Endothelial cell of umbilical vein (primary cell): ENCODE results near the gene ANO9. TPM values are rescaled to one million over a fixed set of nuclear protein-coding genes. Genes with fewer than 3 reads are reported as not detected.

ENCODE experiments used
- BruUV-seq: library from RNA; stranded (reverse); fragments of 400-500 nt; replicated peaks from 2 replicates; lab custom pipeline; 2021; lab: Mats Ljungman, UMichigan
- CTCF ChIA-PET: fragments of 300-600, 350-600 bp; sonication (Branson Sonifier 250); formaldehyde crosslinking; loops from one replicate; lab custom pipeline; 2021; ENCODE audit warnings: antibody characterized with exemption, inconsistent platforms; lab: Charles Lee
- POLR2A ChIA-PET: fragments of 300-600, 350-600 bp; sonication (Branson Sonifier 250); formaldehyde crosslinking; loops from one replicate; lab custom pipeline; 2021; ENCODE audit warnings: antibody characterized with exemption, inconsistent platforms; lab: Charles Lee
- DNase-seq: peaks from one replicate; pipeline ENCODE4 v3.0.0-alpha.2; 2011; ENCODE audit warnings: low read depth, low spot score
- FAIRE-seq: peaks from 2 replicates; lab custom pipeline; 2011; peaks lifted over from hg19 to GRCh38; lab: Jason Lieb, UNC
- H2AFZ ChIP-seq: 2 replicates; pipeline ENCODE4 v1.6.0; 2012; ENCODE audit warnings: low read depth, low read length, control low read depth, inconsistent platforms
- H3K27ac ChIP-seq: 2 replicates; pipeline ENCODE4 v1.5.1; 2011; ENCODE audit warnings: low read depth, mild to moderate bottlenecking, control low read depth, low read length, moderate library complexity; ENCODE audit not compliant: insufficient read depth
- H3K27me3 ChIP-seq, 2 experiments: 2 replicates each; pipeline versions ENCODE4 v1.6.0 to v1.6.1; 2011; ENCODE audit warnings: low read length in 2 of 2, mixed read lengths in 1 of 2; ENCODE audit not compliant: control insufficient read depth in 2 of 2, insufficient read depth in 2 of 2
- H3K36me3 ChIP-seq, 2 experiments: 2 replicates in 1 of 2; 3 replicates in 1 of 2; pipeline ENCODE4 v1.5.1; 2011; ENCODE audit warnings: low read length in 2 of 2, mild to moderate bottlenecking in 1 of 2, moderate library complexity in 1 of 2; ENCODE audit not compliant: control insufficient read depth in 2 of 2, insufficient read depth in 2 of 2; ENCODE audit errors: extremely low read depth in 1 of 2
- H3K4me1 ChIP-seq: 3 replicates; pipeline ENCODE4 v1.5.1; 2011; ENCODE audit warnings: mild to moderate bottlenecking, low read length; ENCODE audit not compliant: control insufficient read depth, insufficient read depth; ENCODE audit errors: extremely low read depth
- H3K4me2 ChIP-seq: 2 replicates; pipeline ENCODE4 v1.6.1; 2011; ENCODE audit warnings: low read length, control low read depth, mixed read lengths; ENCODE audit not compliant: insufficient read depth
- H3K4me3 ChIP-seq, 3 experiments: fragments of 200-600 bp in 1 of 3; sonication (generic), shearing (Covaris generic) in 1 of 3; replicated peaks in 1 of 3; 2 replicates each; pipeline ENCODE4 v1.5.1; 2011 to 2016; ENCODE audit warnings: control low read depth in 3 of 3, low read length in 3 of 3, mild to moderate bottlenecking in 2 of 3, inconsistent platforms in 1 of 3, low read depth in 1 of 3, moderate library complexity in 1 of 3; ENCODE audit not compliant: insufficient read depth in 1 of 3
- H3K79me2 ChIP-seq: 2 replicates; pipeline ENCODE4 v1.6.0; 2012; ENCODE audit warnings: low read length, inconsistent platforms; ENCODE audit not compliant: control insufficient read depth, insufficient read depth
- H3K9ac ChIP-seq: replicated peaks from 2 replicates; pipeline ENCODE3; 2011; ENCODE audit warnings: low read length, control low read depth; ENCODE audit not compliant: insufficient read depth; ENCODE audit errors: extremely low read depth
- H3K9me1 ChIP-seq: replicated peaks from 3 replicates; pipeline ENCODE4 v1.6.0; 2011; ENCODE audit warnings: mild to moderate bottlenecking, low read length; ENCODE audit not compliant: control insufficient read depth, insufficient read depth; ENCODE audit errors: extremely low read depth
- H3K9me3 ChIP-seq: replicated peaks from 2 replicates; pipeline ENCODE4 v1.5.1; 2012; ENCODE audit warnings: low read length, inconsistent platforms; ENCODE audit not compliant: control insufficient read depth, insufficient read depth
- H4K20me1 ChIP-seq: replicated peaks from 2 replicates; pipeline ENCODE3; 2011; ENCODE audit warnings: mild to moderate bottlenecking, low read length; ENCODE audit not compliant: control insufficient read depth, insufficient read depth; ENCODE audit errors: extremely low read depth
- CTCF ChIP-seq, 2 donors: IDR thresholded peaks; 1 replicate in 1 of 2; 2 replicates in 1 of 2; pipeline ENCODE4 v1.5.1; 2011; ENCODE audit warnings: low read length in 2 of 2, mild to moderate bottlenecking in 2 of 2, moderate library complexity in 2 of 2, control low read depth in 1 of 2, inconsistent platforms in 1 of 2, low read depth in 1 of 2; ENCODE audit not compliant: insufficient read depth in 1 of 2; ENCODE audit errors: extremely low read depth in 1 of 2
- EZH2 ChIP-seq: IDR thresholded peaks from 2 replicates; pipeline ENCODE4 v1.6.1; 2012; ENCODE audit warnings: borderline replicate concordance, low read depth, mild to moderate bottlenecking, moderate library complexity, low read length, inconsistent platforms; ENCODE audit not compliant: severe bottlenecking
- FOS ChIP-seq: IDR thresholded peaks from 2 replicates; pipeline ENCODE4 v1.6.1; 2011; ENCODE audit warnings: mild to moderate bottlenecking, low read length, moderate library complexity, borderline replicate concordance; ENCODE audit not compliant: insufficient read depth
- GATA2 ChIP-seq: IDR thresholded peaks from 2 replicates; pipeline ENCODE4 v1.7.0; 2011; ENCODE audit warnings: low read depth, mild to moderate bottlenecking, moderate library complexity, mixed read lengths, low read length; ENCODE audit not compliant: insufficient read length, insufficient read depth
- JUN ChIP-seq: IDR thresholded peaks from 2 replicates; pipeline ENCODE4 v1.6.1; 2011; ENCODE audit warnings: borderline replicate concordance, low read depth; ENCODE audit not compliant: insufficient read length, insufficient read depth
- MAX ChIP-seq: IDR thresholded peaks from 2 replicates; pipeline ENCODE4 v1.6.1; 2011; ENCODE audit not compliant: insufficient read depth, insufficient read length
- MYC ChIP-seq: IDR thresholded peaks from one replicate; pipeline ENCODE4 v1.6.1; 2011; ENCODE audit warnings: mild to moderate bottlenecking, low read depth, low read length
- POLR2A ChIP-seq: IDR thresholded peaks from 2 replicates; pipeline ENCODE4 v1.6.1; 2012; ENCODE audit warnings: low read depth, mild to moderate bottlenecking, control low read depth, low read length
- POLR2AphosphoS5 ChIP-seq: IDR thresholded peaks from 2 replicates; pipeline ENCODE4 v1.6.1; 2012; ENCODE audit warnings: low read depth, mild to moderate bottlenecking, control low read depth, low read length, moderate library complexity; ENCODE audit not compliant: insufficient read depth
- dilution Hi-C: fragments of 300-500 bp; cut with MboI; formaldehyde crosslinking; loops from one replicate; pipeline ENCODE4 v1.15.0; 2019; ENCODE audit warnings: low sequenced_read_pairs; ENCODE audit not compliant: extremely low pct_ligation_motif_present
- intact Hi-C: fragments of 100-400 bp; cut with micrococcal nuclease; formaldehyde crosslinking; loops from one replicate; pipeline ENCODE4 v1.10.0; 2022
- polyA plus RNA-seq, 4 experiments: library from polyadenylated mRNA; depleted of rRNA in 3 of 4; stranded (reverse) in 3 of 4; unstranded in 1 of 4; fragments of >200 nt; gene quantifications; 2 replicates each; pipeline versions ENCODE4 v1.2.1 to v1.2.3, GENCODE V29; 2011 to 2012; ENCODE audit warnings: missing spikeins in 1 of 4
- total RNA-seq: library from RNA; stranded (reverse); gene quantifications from 2 replicates; pipeline ENCODE4 v1.2.3, GENCODE V29; 2021

ANO9 gene
- total and polyA plus RNA-seq, 2 donors (not counting 3 experiments of a cell fraction or from before 2014, with no cell fraction given): 0.23 TPM; not detected in 1

GRCh38 chr11:409008-409599 lies 32.7 kb downstream of the ANO9 start:
- H3K9me3 ChIP-seq: no peaks in the 10 kb centered on the region
- BruUV-seq: no TSS peak
- H3K4me1 ChIP-seq: peaks cover 5% of the 10 kb centered on the region
- no peaks in the 10 kb centered on the region for H4K20me1 ChIP-seq
- no peak overlapping the region for H3K27ac ChIP-seq
- no peaks in the 10 kb centered on the region for H3K79me2 ChIP-seq
- no peak overlapping the region for H2AFZ ChIP-seq
- ChIA-PET POLR2A (no interaction called here), CTCF (no interaction called here)
- no peaks in the 10 kb centered on the region for H3K36me3 ChIP-seq
- TF ChIP-seq FOS (no peak), GATA2 (no peak), POLR2A (no peak), JUN (no peak), MYC (no peak), EZH2 (no peak), CTCF (IDR thresholded peaks at IDR 0.05; ENCODE audit: extremely low read depth in 1 of 2, insufficient read depth in 1 of 2, low read depth in 1 of 2, low read length in 2 of 2) (no peak), POLR2AphosphoS5 (no peak), MAX (no peak)
- no peaks in the 10 kb centered on the region for H3K27me3 ChIP-seq
- intact Hi-C loops: no loop called here
- H3K9me1 ChIP-seq: no peaks in the 10 kb centered on the region
- no peak overlapping the region for H3K4me2 ChIP-seq
- no peak overlapping the region for H3K4me3 ChIP-seq
- H3K9ac ChIP-seq: no peak overlapping the region
- dilution Hi-C loops: no loop called here
- FAIRE-seq (no peak), DNase-seq (no peak)
